HG02763 (cell line): ENCODE data around the gene HYCC2.
"Not testable (repeated sequence)": the region's sequence is repeated elsewhere in the genome, so short reads cannot be mapped to it uniquely, and the experiment has no call there.

Experiments
- ATAC-seq: cut with Tn5 transposase; IDR thresholded peaks from one replicate; pipeline ENCODE4 v1.9.1; 2021; ENCODE audit warnings: mild to moderate bottlenecking, moderate library complexity; ENCODE audit not compliant: unreplicated experiment

The HYCC2 gene

GRCh38 chr2:201073071-201073470 is 1.6 kb upstream of the HYCC2 start:
- no peak for ATAC-seq

GRCh38 chr2:201072201-201072530 is 695 bp upstream of the HYCC2 start:
- ATAC-seq = no peak

GRCh38 chr2:201070948-201071478 is 458 bp downstream of the HYCC2 start:
- peak; percentile 18 for ATAC-seq

GRCh38 chr2:201064797-201065329 is 6.6 kb downstream of the HYCC2 start:
- no peak for ATAC-seq

GRCh38 chr2:201063516-201063915 is 8.0 kb downstream of the HYCC2 start:
- ATAC-seq = not testable (repeated sequence)

GRCh38 chr2:201059961-201060755 is 11.3 kb downstream of the HYCC2 start:
- ATAC-seq = no peak

- no peak for ATAC-seq
These were observed 12.6 kb downstream of the HYCC2 start for GRCh38 chr2:201058914-201059313.

GRCh38 chr2:201057715-201058248 is 13.7 kb downstream of the HYCC2 start:
- ATAC-seq = no peak

GRCh38 chr2:201057087-201057521 is 14.4 kb downstream of the HYCC2 start:
- no peak for ATAC-seq

- ATAC-seq = no peak
These were observed 22.0 kb downstream of the HYCC2 start for GRCh38 chr2:201049455-201049854.

GRCh38 chr2:201046881-201047280 is 24.6 kb downstream of the HYCC2 start:
- ATAC-seq = no peak

GRCh38 chr2:201043050-201043449 is 28.4 kb downstream of the HYCC2 start:
- not testable (repeated sequence) for ATAC-seq

GRCh38 chr2:201042451-201042850 is 29.0 kb downstream of the HYCC2 start:
- ATAC-seq = not testable (repeated sequence)

GRCh38 chr2:201040867-201041628 is 30.4 kb downstream of the HYCC2 start:
- ATAC-seq = no peak

GRCh38 chr2:201038855-201039254 is 32.6 kb downstream of the HYCC2 start:
- ATAC-seq = no peak

GRCh38 chr2:201038361-201038760 is 33.1 kb downstream of the HYCC2 start:
- ATAC-seq = not testable (repeated sequence)

GRCh38 chr2:201034355-201034754 is 37.1 kb downstream of the HYCC2 start:
- ATAC-seq = not testable (repeated sequence)

- ATAC-seq = no peak
These were observed 47.0 kb downstream of the HYCC2 start for GRCh38 chr2:201024518-201024917.

GRCh38 chr2:201021914-201022313 is 49.6 kb downstream of the HYCC2 start:
- no peak for ATAC-seq
